K562 (cell line): ENCODE measurements around the gene EAF1.

Experiments used
- BCLAF1 ChIP-seq, 2 experiments: fragments of 450-650 bp in 1 of 2; IDR thresholded peaks; 2 replicates each; pipeline ENCODE4 v1.6.1; 2011 to 2017; ENCODE audit warnings: low read depth in 2 of 2, antibody characterized with exemption in 1 of 2, borderline replicate concordance in 1 of 2, low read length in 1 of 2, mild to moderate bottlenecking in 1 of 2, mixed read lengths in 1 of 2; ENCODE audit not compliant: control insufficient read depth in 1 of 2
- CTCF ChIP-seq, 3 experiments: IDR thresholded peaks in 2 of 3; conservative IDR thresholded peaks in 1 of 3; 2 replicates each; pipeline ENCODE4 v1.5.1; 2011 to 2012; ENCODE audit warnings: low read length in 3 of 3, mild to moderate bottlenecking in 3 of 3, control low read depth in 2 of 3, improper control_type of control experiment in 1 of 3, inconsistent platforms in 1 of 3, low read depth in 1 of 3, mixed read lengths in 1 of 3, moderate library complexity in 1 of 3; ENCODE audit not compliant: insufficient read depth in 2 of 3
- EP300 ChIP-seq: IDR thresholded peaks from 2 replicates; pipeline ENCODE4 v1.6.1; 2012; ENCODE audit warnings: low read length, improper control_type of control experiment
- NR2C2 ChIP-seq, 2 experiments: fragments of 200-800 bp in 1 of 2; sonication (Bioruptor generic) in 1 of 2; sonication (generic) in 1 of 2; formaldehyde crosslinking in 1 of 2; IDR thresholded peaks; 2 replicates each; pipeline versions ENCODE4 v1.6.1 to v1.8.0; 2016 to 2022; ENCODE audit warnings: mild to moderate bottlenecking in 1 of 2, missing compliant biosample characterization in 1 of 2, missing genetic modification characterization in 1 of 2, missing genetic modification reagents in 1 of 2
- POLR2A ChIP-seq: fragments of 450-650 bp; conservative IDR thresholded peaks from 2 replicates; pipeline ENCODE4 v1.6.1; 2016
- REST ChIP-seq, 2 experiments: fragments of 450-650 bp; formaldehyde crosslinking in 1 of 2; IDR thresholded peaks; 2 replicates each; pipeline versions ENCODE4 v1.4.0 to v1.6.1; 2014 to 2020; ENCODE audit warnings: mild to moderate bottlenecking in 2 of 2, borderline replicate concordance in 1 of 2, low read depth in 1 of 2
- RFX7 ChIP-seq: fragments of 250-450 bp; sonication (Bioruptor Pico); IDR thresholded peaks from 2 replicates; pipeline ENCODE4 v1.5.1; 2021; ENCODE audit warnings: mild to moderate bottlenecking
- SRSF1 ChIP-seq: fragments of 200-400 bp; formaldehyde crosslinking; IDR thresholded peaks from 2 replicates; pipeline ENCODE4 v1.6.1; 2017; ENCODE audit warnings: mild to moderate bottlenecking, low read depth, low read length, moderate library complexity

- TF ChIP-seq CTCF (IDR thresholded peaks at IDR 0.05 in 2 of 3, conservative IDR thresholded peaks at IDR 0.05 in 1 of 3; ENCODE audit: insufficient read depth in 2 of 3, low read depth in 1 of 3, low read length in 3 of 3), result no peak
- no peak for TF ChIP-seq NR2C2 (CRISPR knock-in tag; IDR thresholded peaks at IDR 0.05)
- 0 out of 2 replicates have a peak, but pooled peaks have one; percentile 16 for TF ChIP-seq NR2C2 (tag; IDR thresholded peaks at IDR 0.05)
- no peak for TF ChIP-seq SRSF1
- no peak for TF ChIP-seq EP300
- TF ChIP-seq BCLAF1 (IDR thresholded peaks at IDR 0.05; ENCODE audit: borderline replicate concordance in 1 of 2, control insufficient read depth in 1 of 2, low read depth in 2 of 2, low read length in 1 of 2), result no peak
- no peak for TF ChIP-seq RFX7 (CRISPR knock-in tag)
- no peak for TF ChIP-seq REST (IDR thresholded peaks at IDR 0.05; ENCODE audit: borderline replicate concordance)
- TF ChIP-seq REST (CRISPR knock-in tag; IDR thresholded peaks at IDR 0.05; ENCODE audit: low read depth), result no peak
- TF ChIP-seq POLR2A, result no peak
Observed at GRCh38 chr3:15450438-15451215, 23.2 kb downstream of the EAF1 start.
